GM18519 (cell line): Measurements from ENCODE around the gene ZNF556.
"Not testable (repeated sequence)": the region's sequence is repeated elsewhere in the genome, so short reads cannot be mapped to it uniquely, and the experiment has no call there.

ENCODE experiments used
- ATAC-seq: cut with Tn5 transposase; IDR thresholded peaks from one replicate; pipeline ENCODE4 v1.9.1; 2021; ENCODE audit warnings: mild to moderate bottlenecking, moderate library complexity; ENCODE audit not compliant: unreplicated experiment, low FRiP score

Gene ZNF556

DNA sequence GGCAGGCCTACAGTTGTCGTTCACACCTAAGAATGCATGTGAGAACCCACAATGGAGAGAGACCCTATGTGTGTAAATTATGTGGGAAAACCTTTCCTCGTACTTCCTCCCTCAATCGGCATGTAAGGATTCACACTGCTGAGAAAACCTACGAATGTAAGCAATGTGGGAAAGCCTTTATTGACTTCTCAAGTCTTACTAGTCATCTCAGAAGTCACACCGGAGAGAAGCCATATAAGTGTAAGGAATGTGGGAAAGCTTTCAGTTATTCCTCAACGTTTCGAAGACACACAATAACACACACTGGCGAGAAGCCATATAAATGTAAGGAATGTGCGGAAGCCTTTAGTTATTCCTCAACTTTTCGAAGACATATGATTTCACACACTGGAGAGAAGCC lies 14.5 kb upstream of the ZNF556 start:
- no peak for ATAC-seq

DNA sequence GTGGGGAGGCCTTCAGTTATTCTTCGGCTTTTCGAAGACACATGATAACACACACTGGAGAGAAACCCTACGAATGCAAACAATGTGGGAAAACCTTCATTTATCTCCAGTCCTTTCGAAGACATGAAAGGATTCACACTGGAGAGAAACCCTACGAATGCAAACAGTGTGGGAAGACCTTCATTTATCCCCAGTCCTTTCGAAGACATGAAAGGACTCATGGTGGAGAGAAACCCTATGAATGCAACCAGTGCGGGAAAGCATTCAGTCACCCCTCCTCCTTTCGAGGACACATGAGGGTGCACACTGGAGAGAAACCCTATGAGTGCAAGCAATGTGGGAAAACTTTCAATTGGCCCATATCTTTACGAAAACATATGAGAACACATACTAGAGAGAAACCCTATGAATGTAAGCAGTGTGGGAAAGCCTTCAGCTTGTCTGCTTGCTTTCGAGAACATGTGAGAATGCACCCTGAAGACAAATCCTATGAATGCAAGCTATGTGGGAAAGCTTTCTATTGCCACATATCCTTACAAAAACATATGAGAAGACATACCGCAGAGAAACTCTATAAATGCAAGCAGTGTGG lies 14.0 kb upstream of the ZNF556 start:
- no peak for ATAC-seq

DNA sequence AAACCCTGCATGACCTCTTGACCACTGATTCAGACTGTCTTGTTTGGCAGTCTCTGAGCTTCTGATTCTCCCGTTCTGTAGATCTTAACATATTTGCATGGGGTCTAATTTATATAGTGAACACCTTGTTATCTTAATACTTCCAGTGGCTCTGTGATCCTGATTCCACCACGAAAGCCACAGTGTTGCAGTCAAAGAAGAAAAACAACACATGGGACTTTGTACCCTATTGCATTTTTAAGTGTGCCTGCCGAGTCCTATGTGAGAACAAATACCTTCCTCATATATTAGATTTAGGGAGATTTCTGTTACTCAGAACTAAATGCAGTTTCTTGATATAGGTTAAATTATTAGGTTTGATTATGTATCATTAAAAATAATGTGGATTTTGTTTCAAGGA lies 12.3 kb upstream of the ZNF556 start:
- no peak for ATAC-seq

DNA sequence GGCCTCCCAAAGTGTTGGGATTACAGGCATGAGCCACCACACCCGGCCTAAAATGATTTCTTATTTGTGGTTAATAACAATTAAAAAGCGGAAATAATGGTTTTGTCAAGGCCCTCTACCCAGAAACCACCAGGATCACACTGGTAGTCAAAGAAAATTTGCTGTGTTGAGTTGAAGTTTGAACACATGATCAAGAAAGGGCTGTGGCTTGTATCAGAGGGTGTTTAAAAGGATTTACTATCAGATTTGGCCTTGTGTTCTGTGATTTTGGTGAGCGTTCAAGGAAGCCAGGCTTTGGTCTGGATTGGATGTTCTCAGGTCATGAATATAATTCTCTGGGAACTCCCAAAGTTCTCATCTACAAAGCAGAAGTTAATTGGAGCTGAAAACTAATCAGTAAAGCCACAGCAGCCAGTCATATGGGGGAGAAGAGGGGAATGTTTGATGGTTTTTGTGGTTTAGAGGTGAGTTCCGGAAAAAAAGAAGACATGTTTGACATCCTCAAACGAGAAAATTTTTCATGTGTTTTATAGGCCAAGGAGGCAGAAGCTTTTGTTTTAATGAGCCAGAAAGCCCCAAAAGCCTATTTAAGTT lies 10.6 kb upstream of the ZNF556 start:
- no peak for ATAC-seq

DNA sequence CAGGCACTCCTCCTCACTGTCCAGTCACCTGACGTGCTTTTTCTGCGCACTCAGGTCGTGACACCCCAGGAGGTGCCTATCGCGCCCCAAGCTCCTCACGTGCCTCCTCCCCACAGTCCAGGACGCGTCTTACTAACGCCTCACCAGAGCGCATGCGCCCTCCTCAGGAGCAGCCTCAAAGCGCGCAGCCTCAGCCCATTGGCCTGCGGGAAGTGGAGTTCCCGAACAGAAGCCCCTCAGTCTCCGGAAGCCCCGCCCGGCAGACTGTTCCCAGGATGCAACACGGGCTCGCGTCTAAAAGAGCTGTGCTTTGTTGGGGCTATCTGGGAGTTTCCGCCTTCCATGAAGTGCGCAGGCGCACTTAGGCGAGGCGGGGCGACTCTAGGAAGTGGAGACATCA lies 8.3 kb upstream of the ZNF556 start:
- ATAC-seq, result no peak

DNA sequence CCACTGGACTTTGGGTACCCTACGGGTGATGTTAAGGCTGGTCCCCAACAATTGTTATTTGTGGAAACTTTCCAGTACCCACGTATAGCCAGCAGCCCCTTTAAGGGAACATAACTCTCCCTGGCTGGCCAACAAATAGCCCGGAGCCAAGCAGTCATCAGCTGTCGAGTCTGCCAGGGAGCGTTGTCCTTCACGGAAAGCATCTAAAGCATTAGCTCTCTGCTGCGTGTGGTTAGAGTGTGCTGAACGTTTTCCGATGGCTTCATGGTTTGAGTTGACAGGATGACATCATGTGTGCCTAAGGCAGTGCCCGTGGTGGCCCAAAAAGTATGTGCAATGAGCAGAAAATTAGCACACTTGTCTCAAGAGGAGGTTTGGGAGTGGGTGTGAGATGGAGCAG lies 3.3 kb upstream of the ZNF556 start:
- ATAC-seq, result no peak

DNA sequence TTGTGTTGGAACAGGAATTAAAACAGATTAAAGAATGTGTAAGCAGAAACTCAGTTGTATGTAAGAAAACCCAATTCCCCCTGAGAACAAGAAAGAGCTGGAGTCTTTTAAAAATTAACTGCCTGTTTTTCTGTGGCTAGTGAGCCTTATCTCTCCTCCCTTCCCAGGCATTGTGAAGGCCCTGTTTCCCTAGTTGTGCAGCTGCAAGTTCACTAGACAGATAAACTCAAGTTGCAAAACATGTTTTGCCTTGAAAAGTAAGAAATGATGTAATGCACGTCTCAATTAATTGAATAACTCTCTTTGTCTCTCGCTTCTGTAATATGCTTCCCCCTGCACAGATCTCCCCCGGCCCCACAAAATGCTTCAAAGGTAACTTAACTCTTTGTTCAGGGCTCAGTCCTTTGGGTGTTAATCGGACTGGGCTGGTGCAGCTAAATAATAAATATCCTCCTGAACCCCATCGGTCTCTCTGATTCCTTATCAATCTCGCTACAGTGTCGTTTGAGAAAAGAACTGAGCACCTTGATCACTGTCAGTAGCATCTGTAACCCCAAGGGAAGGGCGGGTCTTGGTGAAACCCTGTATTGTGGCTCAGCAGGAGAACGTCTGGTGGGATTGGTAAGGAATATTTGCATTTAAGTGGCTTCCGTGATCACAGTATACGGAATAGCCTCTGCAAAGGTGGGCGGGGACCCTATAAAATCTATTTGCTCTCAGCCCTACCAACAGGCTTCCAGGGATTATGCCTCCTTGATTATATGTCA lies 1.6 kb upstream of the ZNF556 start:
- ATAC-seq, result no peak

DNA sequence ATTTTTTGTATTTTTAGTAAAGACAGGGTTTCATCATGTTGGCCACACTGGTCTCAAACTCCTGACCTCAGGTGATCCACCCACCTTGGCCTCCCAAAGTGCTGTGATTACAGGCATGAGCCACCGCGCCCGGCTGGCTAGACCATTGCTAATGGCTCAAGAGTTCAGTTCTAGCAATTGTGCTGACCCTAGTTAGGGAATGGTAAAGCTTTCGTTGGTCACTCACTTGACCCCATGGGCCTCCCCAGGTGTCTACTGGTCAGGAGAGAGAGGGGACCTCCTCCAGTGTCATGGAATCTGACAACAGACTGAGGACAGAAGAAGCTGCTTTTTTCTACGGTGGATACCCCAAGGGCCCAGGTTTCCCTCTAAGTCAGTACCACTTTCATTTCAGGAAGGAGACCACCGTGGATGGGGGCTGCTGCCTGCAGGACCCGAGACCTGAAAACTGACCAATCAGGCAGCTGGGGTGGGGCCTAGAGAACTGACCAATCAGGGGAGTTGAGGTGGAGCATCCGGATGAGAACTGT lies 575 bp upstream of the ZNF556 start:
- no peak for ATAC-seq

DNA sequence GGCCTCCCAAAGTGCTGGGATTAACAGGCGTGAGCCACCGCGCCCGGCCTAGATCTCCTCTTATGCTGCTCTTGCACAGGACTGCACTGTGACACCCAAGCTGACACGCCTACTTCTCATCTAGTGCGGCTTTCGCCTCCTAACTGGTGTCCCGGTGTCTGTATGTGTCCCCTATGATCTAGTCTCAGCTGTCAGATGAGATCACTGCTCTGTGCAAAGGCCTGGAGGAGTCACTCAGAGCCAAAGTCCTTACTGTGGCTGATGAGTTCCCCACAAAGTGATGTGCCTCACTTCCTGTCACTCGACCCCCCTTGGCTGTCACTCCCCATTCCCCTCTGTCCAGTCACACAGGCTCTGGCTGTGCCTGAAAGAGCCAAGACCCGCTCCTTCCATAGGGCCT lies 2.5 kb downstream of the ZNF556 start:
- no peak for ATAC-seq

DNA sequence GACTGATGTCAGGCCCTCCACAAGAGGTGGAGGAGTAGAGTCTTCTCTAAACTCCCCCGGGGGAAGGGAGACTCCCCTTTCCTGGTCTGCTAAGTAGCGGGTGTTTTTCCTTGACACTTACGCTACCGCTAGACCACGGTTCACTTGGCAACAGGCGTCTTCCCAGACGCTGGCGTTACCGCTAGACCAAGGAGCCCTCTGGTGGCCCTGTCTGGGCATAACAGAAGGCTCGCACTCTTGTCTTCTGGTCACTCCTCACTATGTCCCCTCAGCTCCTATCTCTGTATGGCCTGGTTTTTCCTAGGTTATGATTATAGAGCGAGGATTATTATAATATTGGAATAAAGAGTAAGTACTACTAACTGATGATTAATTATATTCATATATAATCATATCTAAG lies 5.0 kb downstream of the ZNF556 start:
- ATAC-seq, result not testable (repeated sequence)

DNA sequence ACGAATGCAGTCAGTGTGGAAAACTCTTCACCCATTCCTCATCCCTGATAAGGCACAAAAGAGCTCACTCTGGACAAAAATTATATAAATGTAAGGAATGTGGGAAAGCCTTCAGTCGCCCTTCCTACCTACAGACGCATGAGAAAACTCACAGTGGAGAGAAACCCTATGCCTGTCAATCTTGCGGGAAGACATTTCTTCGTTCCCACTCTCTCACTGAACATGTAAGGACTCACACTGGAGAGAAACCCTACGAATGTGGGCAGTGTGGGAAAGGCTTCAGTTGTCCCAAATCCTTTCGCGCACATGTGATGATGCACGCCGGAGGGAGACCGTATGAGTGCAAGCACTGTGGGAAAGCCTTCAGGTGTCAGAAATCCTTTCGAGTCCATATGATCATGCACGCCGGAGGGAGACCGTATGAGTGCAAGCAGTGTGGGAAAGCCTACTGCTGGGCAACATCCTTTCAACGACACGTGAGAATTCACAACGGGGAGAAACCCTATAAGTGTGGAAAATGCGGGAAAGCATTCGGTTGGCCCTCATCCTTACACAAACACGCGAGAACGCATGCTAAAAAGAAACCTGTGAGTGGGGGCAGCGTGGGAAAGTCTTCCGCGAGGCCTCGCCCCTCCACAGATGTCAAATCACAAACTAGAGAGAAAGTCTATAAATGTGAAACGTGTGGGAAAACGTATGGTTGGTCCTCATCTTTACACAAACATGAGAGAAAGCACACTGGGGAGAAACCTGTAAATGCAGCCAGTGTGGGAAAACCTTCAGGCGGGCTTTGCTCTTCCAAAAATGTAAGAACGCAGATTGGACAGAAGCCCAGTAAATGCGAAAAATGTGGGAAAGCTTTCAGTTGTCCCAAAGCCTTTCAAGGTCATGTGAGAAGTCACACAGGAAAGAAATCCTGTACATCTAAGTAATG lies 10.5 kb downstream of the ZNF556 start:
- ATAC-seq, result no peak

DNA sequence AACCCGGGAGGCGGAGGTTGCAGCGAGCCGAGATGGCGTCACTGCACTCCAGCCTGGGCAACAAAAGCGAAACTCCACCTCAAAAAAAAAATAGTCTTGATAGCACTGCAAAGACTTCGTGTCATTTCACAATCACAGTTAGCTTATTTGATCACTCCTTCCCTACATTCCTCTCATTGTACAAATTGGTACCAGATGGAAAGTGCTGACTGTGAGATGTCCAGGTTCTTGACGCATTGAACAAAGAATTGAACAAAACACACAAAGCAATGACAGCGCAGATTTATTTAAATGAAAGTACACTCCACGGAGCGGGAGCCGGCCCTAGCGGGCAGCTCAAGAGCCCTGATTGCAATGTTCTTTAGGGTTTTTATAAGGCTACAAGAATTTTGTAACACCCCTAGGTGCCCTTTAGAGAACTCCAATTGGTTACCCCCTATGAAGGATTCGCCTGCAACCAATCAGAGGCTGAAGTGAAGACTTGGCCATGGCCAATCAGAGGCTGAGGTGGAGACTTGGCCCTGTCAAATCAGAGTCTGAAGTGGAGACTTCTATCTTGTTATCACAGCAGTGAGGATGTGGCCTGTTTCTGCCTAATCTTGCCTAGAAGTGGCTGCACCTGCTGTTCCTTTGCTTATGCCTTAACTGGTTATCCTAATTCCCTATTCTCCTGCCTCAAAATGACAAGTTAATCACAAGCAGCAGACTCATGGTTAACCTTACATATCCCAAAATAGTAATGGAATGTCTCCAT lies 16.7 kb downstream of the ZNF556 start:
- ATAC-seq, result no peak

DNA sequence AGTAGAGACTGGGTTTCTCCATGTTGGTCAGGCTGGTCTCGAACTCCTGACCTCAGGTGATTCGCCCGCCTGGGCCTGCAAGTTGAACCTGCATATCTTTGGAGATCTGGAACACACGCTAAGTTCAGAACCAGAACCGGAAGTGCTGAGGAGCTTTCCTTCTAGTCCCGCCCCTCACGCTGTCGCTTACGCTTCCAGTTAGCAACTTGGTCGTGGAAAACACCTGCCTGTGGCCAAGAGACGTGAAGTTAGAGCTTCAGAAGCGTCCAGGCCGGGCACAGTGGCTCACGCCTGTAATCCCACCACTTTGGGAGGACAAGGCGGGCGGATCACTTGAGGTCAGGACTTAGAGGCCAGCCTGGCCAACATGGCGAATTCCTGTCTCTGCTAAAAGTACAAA lies 18.6 kb downstream of the ZNF556 start:
- no peak for ATAC-seq

DNA sequence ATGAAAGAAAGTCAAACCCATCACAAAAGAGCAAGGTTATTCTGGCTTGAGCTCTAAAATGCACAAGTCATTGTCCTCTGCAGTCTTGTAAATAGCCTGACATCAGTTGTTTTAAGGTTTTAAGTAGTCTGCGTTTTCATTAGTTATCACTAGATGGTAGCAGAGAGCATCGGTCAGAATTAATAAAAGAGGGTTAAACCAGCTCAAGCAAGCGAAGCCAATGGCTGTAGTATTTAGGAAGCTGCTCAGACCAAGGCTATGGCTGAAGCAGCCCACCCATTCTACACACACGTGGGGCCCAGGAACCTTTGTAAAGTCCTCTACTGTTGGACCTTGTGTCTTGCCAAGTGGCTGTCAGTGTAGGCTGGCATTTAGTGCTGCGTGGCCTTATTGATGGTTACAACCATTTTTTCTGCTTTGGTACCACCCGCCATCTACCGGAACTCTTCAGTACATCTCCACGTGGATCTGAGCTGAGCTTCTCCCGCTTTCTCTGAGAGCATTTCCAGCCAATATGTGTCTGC lies 20.3 kb downstream of the ZNF556 start:
- ATAC-seq, result no peak

DNA sequence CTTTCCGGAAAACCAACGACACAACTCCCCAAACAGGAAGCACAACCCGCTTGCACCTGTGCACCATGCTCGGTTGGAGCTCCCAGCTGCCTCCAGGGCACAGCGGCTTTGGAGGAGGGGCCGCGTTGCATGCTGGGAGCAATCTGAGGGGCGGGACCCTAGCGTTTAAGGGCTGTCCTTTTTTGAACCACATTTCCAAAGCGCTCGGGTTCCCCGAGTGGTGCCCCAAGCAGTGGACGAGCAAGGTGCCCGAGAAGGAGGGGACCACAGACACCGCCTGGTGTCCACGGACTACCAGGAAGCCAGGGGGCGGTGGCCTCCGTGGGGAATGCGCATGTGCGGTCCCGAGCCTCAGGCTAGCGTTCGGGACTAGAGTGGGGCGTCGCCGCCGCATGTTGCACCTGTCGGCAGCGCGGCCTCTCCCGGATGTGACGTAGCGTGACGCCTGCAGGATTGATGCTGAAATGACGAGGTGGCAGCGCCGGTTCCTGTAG lies 21.6 kb downstream of the ZNF556 start:
- no peak for ATAC-seq

DNA sequence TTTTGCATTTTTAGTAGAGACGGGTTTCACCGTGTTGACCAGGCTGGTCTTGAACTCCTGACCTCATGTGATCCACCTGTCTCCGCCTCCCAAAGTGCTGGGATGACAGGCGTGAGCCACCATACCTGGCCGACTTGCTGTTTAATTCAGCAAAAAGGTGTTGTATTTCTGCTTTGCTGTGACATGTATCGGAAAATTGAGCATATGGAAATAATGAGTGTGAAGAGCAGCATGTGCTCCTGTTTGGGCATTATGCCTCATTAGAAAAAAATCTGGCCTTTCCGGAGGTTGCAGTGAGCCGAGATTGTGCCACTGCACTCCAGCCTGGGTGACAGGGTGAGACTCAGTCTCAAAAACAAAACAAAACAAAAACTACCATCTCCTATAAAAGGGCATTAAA lies 23.4 kb downstream of the ZNF556 start:
- ATAC-seq, result not testable (repeated sequence)

DNA sequence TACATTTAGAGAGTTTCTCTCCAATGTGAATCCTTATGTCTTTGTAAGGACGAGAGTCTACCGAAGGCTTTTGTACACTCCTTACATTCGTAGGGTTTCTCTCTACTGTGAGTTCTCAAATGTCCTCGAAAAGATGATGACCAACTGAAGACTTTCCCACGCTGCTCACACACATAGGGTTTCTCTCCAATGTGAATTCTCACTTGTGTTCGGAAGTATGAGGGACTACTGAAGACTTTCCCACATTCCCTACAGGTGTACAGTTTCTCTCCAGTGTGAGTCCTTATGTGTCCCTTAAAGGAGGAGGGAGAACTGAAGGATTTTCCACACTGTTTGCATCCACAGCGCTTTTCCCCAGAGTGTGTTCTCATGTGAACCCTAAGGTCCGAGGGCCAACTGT lies 29.6 kb downstream of the ZNF556 start:
- ATAC-seq, result no peak

DNA sequence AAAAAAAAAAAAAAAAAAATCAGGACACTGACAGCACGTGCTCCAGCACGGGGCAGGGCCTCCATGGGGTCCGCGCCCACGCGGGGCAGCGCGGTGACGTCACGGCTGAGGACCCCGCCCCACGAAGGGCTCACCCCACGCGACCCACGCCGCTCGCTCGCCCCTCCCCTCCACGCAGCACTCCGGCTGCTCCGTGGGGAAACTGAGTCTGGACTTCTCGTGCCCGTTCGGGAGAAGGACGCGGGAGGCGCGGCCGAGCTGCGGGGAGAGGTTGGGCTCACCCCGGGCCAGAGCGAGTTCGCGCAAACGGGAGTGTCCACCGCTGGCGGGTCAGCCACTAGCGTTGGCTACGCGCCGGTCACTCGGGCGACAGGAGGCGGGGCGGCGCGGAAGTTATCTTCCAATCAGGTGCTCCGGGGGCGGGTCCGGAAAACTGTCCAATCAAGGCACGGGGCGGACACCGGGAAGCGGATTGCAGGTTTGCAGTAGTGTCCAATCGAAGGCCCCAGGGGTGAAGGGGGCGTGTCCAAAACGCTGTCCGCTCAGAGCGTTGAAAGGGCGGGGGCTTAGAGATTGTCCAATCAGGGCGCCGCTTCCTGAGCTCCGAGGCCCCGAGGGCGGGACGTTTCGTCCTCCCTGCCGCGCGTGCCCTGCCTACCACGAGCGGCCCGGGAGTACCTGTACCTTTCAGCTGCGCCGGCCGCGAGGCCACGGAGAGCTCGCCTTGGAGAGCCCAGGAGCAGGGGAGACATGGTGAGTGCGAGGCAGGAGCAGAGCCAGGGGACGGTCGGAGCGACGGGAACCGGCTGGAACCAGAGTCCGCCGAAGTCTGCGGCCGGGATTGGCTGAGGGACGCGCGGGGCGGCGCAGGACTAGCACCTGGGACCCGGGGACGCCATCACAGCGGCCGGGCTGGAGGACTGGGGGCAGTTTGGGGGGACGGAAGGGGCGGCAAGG lies 33.4 kb downstream of the ZNF556 start, which contains the start of gene ZNF57:
TSS of gene ZNF57 (plus strand) at position 633 of the 957 bp plus-strand sequence. CDS start at position 751, 118 bp downstream.
- ATAC-seq, result peak; percentile 68
